GM12892 (cell line): ENCODE measurements around the gene EPN2.

Experiments
- POLR2A ChIP-seq: IDR thresholded peaks from 2 replicates; pipeline ENCODE4 v1.6.1; 2011; ENCODE audit warnings: low read depth, low read length, control low read depth
- POLR2AphosphoS5 ChIP-seq: IDR thresholded peaks from 2 replicates; pipeline ENCODE4 v1.6.1; 2011; ENCODE audit warnings: low read depth, low read length, control low read depth
- TAF1 ChIP-seq: IDR thresholded peaks from 2 replicates; pipeline ENCODE4 v1.6.1; 2011; ENCODE audit warnings: low read depth, mild to moderate bottlenecking, control low read depth, low read length, borderline replicate concordance

GRCh38 chr17:19359856-19360255, 122.7 kb downstream of the EPN2 start:
- TF ChIP-seq POLR2A: no peak
- no peak for TF ChIP-seq TAF1
- TF ChIP-seq POLR2AphosphoS5: no peak
